Stimulated activated CD4-positive, alpha-beta T cell treated with anti-CD3 and anti-CD28 coated beads, Interleukin-1b, Interleukin-23, amount 100 ng/mL, for 4 hours (primary cell): ENCODE measurements around the gene PLA2R1.
A peak's percentile ranks its signal among the peaks of the same experiment; 100 is the strongest.
"Not testable (repeated sequence)": the region's sequence is repeated elsewhere in the genome, so short reads cannot be mapped to it uniquely, and the experiment has no call there.

ENCODE experiments used
- DNase-seq, 2 donors: peaks; one replicate each; pipeline ENCODE4 v3.0.0-alpha.2; 2020; ENCODE audit warnings: low read depth in 2 of 2

PLA2R1 gene

GRCh38 chr2:160063879-160064612 is 1.6 kb upstream of the PLA2R1 start:
- DNase-seq = no peak

GRCh38 chr2:160063271-160063670 is 856 bp upstream of the PLA2R1 start:
- DNase-seq = no peak

- no peak for DNase-seq
Observed at GRCh38 chr2:160061944-160062291, 497 bp downstream of the PLA2R1 start.

GRCh38 chr2:160061533-160061932 is 882 bp downstream of the PLA2R1 start:
- DNase-seq = no peak

- DNase-seq = no peak
Observed at GRCh38 chr2:160060297-160060696, 2.1 kb downstream of the PLA2R1 start.

- DNase-seq = no peak
Observed at GRCh38 chr2:160057356-160057755, 5.1 kb downstream of the PLA2R1 start.

- DNase-seq = no peak
Observed at GRCh38 chr2:160055726-160056108, 6.7 kb downstream of the PLA2R1 start.

GRCh38 chr2:160054984-160055725 is 7.3 kb downstream of the PLA2R1 start:
- no peak for DNase-seq

GRCh38 chr2:160053946-160054345 is 8.5 kb downstream of the PLA2R1 start:
- no peak for DNase-seq

GRCh38 chr2:160052531-160052930 is 9.9 kb downstream of the PLA2R1 start:
- DNase-seq = no peak

- no peak for DNase-seq
Observed at GRCh38 chr2:160051371-160051800, 11.0 kb downstream of the PLA2R1 start.

- DNase-seq = no peak
Observed at GRCh38 chr2:160050147-160050546, 12.3 kb downstream of the PLA2R1 start.

- no peak for DNase-seq
Observed at GRCh38 chr2:160045703-160046210, 16.7 kb downstream of the PLA2R1 start.

GRCh38 chr2:160044728-160045127 is 17.7 kb downstream of the PLA2R1 start:
- DNase-seq = no peak

- no peak for DNase-seq
Observed at GRCh38 chr2:160043265-160043664, 19.1 kb downstream of the PLA2R1 start.

GRCh38 chr2:160042054-160042453 is 20.4 kb downstream of the PLA2R1 start:
- DNase-seq = peak in 1 of 2 donors; percentile 7

GRCh38 chr2:160041091-160041490 is 21.3 kb downstream of the PLA2R1 start:
- DNase-seq = no peak

- DNase-seq = no peak
Observed at GRCh38 chr2:160039166-160039903, 23.1 kb downstream of the PLA2R1 start.

GRCh38 chr2:160038662-160039061 is 23.8 kb downstream of the PLA2R1 start:
- not testable (repeated sequence) for DNase-seq

- DNase-seq = no peak
Observed at GRCh38 chr2:160036736-160037135, 25.7 kb downstream of the PLA2R1 start.

- DNase-seq = no peak
Observed at GRCh38 chr2:160035125-160035524, 27.3 kb downstream of the PLA2R1 start.

- no peak for DNase-seq
Observed at GRCh38 chr2:160034396-160034795, 28.0 kb downstream of the PLA2R1 start.
